ENCODE measurements around the gene MARVELD1.
"Not testable (repeated sequence)": the region's sequence is repeated elsewhere in the genome, so short reads cannot be mapped to it uniquely, and the experiment has no call there.

Gene MARVELD1

GRCh38 chr10:97682042-97682441, 31.5 kb upstream of the MARVELD1 start:
- H3K79me2 ChIP-seq (ENCODE audit: insufficient read depth, low read length), result no peaks in the 10 kb centered on the region
- TF ChIP-seq, protein P1, sequence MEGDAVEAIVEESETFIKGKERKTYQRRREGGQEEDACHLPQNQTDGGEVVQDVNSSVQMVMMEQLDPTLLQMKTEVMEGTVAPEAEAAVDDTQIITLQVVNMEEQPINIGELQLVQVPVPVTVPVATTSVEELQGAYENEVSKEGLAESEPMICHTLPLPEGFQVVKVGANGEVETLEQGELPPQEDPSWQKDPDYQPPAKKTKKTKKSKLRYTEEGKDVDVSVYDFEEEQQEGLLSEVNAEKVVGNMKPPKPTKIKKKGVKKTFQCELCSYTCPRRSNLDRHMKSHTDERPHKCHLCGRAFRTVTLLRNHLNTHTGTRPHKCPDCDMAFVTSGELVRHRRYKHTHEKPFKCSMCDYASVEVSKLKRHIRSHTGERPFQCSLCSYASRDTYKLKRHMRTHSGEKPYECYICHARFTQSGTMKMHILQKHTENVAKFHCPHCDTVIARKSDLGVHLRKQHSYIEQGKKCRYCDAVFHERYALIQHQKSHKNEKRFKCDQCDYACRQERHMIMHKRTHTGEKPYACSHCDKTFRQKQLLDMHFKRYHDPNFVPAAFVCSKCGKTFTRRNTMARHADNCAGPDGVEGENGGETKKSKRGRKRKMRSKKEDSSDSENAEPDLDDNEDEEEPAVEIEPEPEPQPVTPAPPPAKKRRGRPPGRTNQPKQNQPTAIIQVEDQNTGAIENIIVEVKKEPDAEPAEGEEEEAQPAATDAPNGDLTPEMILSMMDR (IDR thresholded peaks at IDR 0.05; ENCODE audit: low read length), result no peak
- no peak for TF ChIP-seq EZH2 (IDR thresholded peaks at IDR 0.05; ENCODE audit: borderline replicate concordance, low read length)
- H4K20me1 ChIP-seq (ENCODE audit: insufficient read depth, low read length), result no peaks in the 10 kb centered on the region
- peaks cover 7% of the 10 kb centered on the region for H3K4me1 ChIP-seq (ENCODE audit: insufficient read depth, low read length, severe bottlenecking)
- no peak overlapping the region for H2AFZ ChIP-seq (ENCODE audit: low read length)
- H3F3A ChIP-seq (ENCODE audit: insufficient read depth, low read length), result no peaks in the 10 kb centered on the region
- no peaks in the 10 kb centered on the region for H3K9me3 ChIP-seq (ENCODE audit: low read length)
- no peak overlapping the region for H3K9ac ChIP-seq (ENCODE audit: low read length)
- no peaks in the 10 kb centered on the region for H3K27me3 ChIP-seq (ENCODE audit: insufficient read depth, low read length)
- H3K9me2 ChIP-seq (ENCODE audit: low read depth, low read length), result no peaks in the 10 kb centered on the region
- H3K36me3 ChIP-seq (ENCODE audit: insufficient read depth, low read length), result no peaks in the 10 kb centered on the region
- no peak overlapping the region for H3K27ac ChIP-seq (ENCODE audit: low read depth, low read length, poor library complexity, severe bottlenecking)
- H3K4me2 ChIP-seq (ENCODE audit: low read length), result no peak overlapping the region
- H3K4me3 ChIP-seq (ENCODE audit: low read depth, low read length, poor library complexity, severe bottlenecking), result no peak overlapping the region

- TF ChIP-seq, protein P1 (IDR thresholded peaks at IDR 0.05; ENCODE audit: low read length), result no peak
- no peak for TF ChIP-seq EZH2 (IDR thresholded peaks at IDR 0.05; ENCODE audit: borderline replicate concordance, low read length)
- Histone ChIP-seq H3K9me2 (ENCODE audit: low read depth, low read length) (no peaks in the 10 kb centered on the region), H3K9ac (ENCODE audit: low read length) (no peak overlapping the region), H3K4me3 (ENCODE audit: low read depth, low read length, poor library complexity, severe bottlenecking) (no peak overlapping the region), H3K27ac (ENCODE audit: low read depth, low read length, poor library complexity, severe bottlenecking) (no peak overlapping the region), H3K9me3 (ENCODE audit: low read length) (no peaks in the 10 kb centered on the region), H3K27me3 (ENCODE audit: insufficient read depth, low read length) (no peaks in the 10 kb centered on the region), H4K20me1 (ENCODE audit: insufficient read depth, low read length) (no peaks in the 10 kb centered on the region), H3K36me3 (ENCODE audit: insufficient read depth, low read length) (no peaks in the 10 kb centered on the region), H3K4me1 (ENCODE audit: insufficient read depth, low read length, severe bottlenecking) (peaks cover 7% of the 10 kb centered on the region), H3K79me2 (ENCODE audit: insufficient read depth, low read length) (no peaks in the 10 kb centered on the region), H2AFZ (ENCODE audit: low read length) (no peak overlapping the region), H3K4me2 (ENCODE audit: low read length) (no peak overlapping the region), H3F3A (ENCODE audit: insufficient read depth, low read length) (no peaks in the 10 kb centered on the region)
Observed at GRCh38 chr10:97683556-97684367, 29.8 kb upstream of the MARVELD1 start.

- not testable (repeated sequence) for H3K4me1 ChIP-seq (ENCODE audit: insufficient read depth, low read length, severe bottlenecking); H3K4me3 ChIP-seq (ENCODE audit: low read depth, low read length, poor library complexity, severe bottlenecking); H4K20me1 ChIP-seq (ENCODE audit: insufficient read depth, low read length); H3K9ac ChIP-seq (ENCODE audit: low read length); H3K36me3 ChIP-seq (ENCODE audit: insufficient read depth, low read length); H3F3A ChIP-seq (ENCODE audit: insufficient read depth, low read length); H3K9me2 ChIP-seq (ENCODE audit: low read depth, low read length); H3K4me2 ChIP-seq (ENCODE audit: low read length); H3K27ac ChIP-seq (ENCODE audit: low read depth, low read length, poor library complexity, severe bottlenecking); H3K9me3 ChIP-seq (ENCODE audit: low read length); H2AFZ ChIP-seq (ENCODE audit: low read length); H3K27me3 ChIP-seq (ENCODE audit: insufficient read depth, low read length); H3K79me2 ChIP-seq (ENCODE audit: insufficient read depth, low read length)
Observed at GRCh38 chr10:97684368-97684713, 29.2 kb upstream of the MARVELD1 start.

DNA sequence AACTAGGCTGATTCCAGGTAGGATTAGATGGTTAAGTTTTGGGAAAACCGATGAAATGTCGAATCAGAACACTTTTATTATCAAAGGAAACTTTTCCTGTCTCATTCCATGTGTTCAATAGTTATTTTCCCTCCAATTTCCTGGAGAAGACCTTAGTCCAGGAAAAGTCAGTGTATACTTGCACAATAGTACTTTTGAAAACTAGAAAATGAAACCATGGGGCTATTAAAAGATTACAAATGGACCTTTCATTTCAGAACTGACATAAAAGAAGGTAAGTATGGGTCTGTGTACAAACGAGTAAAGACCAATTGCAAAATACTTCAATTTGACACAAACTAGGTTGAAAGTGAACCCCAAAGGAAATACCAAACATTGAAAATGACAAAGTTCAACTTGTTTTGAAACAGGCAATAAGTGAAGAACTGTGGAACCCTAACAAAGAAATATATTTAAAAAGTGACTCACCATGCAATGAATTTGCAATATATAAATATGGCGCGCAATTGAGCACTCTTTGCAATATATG, 28.6 kb upstream of the MARVELD1 start:
- Histone ChIP-seq H3K9ac (ENCODE audit: low read length) (no peak overlapping the region), H3K36me3 (ENCODE audit: insufficient read depth, low read length) (no peaks in the 10 kb centered on the region), H3K4me1 (ENCODE audit: insufficient read depth, low read length, severe bottlenecking) (peaks cover 7% of the 10 kb centered on the region), H3F3A (ENCODE audit: insufficient read depth, low read length) (no peaks in the 10 kb centered on the region), H3K27me3 (ENCODE audit: insufficient read depth, low read length) (no peaks in the 10 kb centered on the region), H4K20me1 (ENCODE audit: insufficient read depth, low read length) (no peaks in the 10 kb centered on the region), H3K9me3 (ENCODE audit: low read length) (no peaks in the 10 kb centered on the region), H3K79me2 (ENCODE audit: insufficient read depth, low read length) (no peaks in the 10 kb centered on the region), H3K27ac (ENCODE audit: low read depth, low read length, poor library complexity, severe bottlenecking) (no peak overlapping the region), H3K9me2 (ENCODE audit: low read depth, low read length) (no peaks in the 10 kb centered on the region), H3K4me3 (ENCODE audit: low read depth, low read length, poor library complexity, severe bottlenecking) (no peak overlapping the region), H2AFZ (ENCODE audit: low read length) (no peak overlapping the region), H3K4me2 (ENCODE audit: low read length) (no peak overlapping the region)
- TF ChIP-seq EZH2 (IDR thresholded peaks at IDR 0.05; ENCODE audit: borderline replicate concordance, low read length), result no peak
- TF ChIP-seq, protein P1 (IDR thresholded peaks at IDR 0.05; ENCODE audit: low read length), result no peak
